GM12865 (cell line): ENCODE results near the gene GOLGA7B.

Source experiments
- DNase-seq: peaks from one replicate; pipeline ENCODE4 v3.0.0; 2010; ENCODE audit warnings: low read depth
- H3K4me3 ChIP-seq: 2 replicates; pipeline ENCODE4 v1.5.1; 2011; ENCODE audit warnings: mild to moderate bottlenecking, low read depth, low read length, control low read depth
- TF ChIP-seq, protein P1 (sequence below): IDR thresholded peaks from 2 replicates; pipeline ENCODE4 v1.5.1; 2011; ENCODE audit warnings: low read length, control low read depth, low read depth, inconsistent platforms; ENCODE audit not compliant: insufficient read depth; ENCODE audit errors: missing control alignments

The GOLGA7B gene

DNA sequence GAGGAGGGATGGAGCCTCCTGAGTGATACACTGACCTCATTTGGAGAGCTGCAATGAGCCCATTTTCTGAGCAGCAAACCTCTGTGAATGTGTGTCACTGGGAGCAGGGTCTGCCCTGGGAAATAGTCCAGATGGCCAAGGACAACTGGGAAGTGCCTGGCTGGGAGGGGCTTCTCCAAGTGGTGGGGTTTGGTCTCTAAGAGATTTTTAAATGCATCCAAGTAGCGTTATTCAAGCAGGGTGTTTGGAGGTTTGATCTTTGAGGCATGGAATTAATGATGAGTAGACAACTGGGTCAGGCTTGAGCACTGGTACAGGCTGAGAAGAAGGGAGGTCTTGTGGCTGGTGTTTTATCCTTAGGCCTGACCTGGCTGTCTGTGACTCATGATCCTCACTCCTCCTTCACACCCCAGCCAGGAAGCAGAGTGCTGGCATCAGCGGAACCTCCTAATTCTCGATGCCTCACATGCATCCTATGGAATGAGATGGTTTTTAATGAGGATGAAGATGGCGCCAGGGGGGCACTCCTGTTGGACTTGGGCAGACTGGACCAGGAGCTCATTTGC is 3.3 kb downstream of the GOLGA7B start:
- TF ChIP-seq, protein P1, sequence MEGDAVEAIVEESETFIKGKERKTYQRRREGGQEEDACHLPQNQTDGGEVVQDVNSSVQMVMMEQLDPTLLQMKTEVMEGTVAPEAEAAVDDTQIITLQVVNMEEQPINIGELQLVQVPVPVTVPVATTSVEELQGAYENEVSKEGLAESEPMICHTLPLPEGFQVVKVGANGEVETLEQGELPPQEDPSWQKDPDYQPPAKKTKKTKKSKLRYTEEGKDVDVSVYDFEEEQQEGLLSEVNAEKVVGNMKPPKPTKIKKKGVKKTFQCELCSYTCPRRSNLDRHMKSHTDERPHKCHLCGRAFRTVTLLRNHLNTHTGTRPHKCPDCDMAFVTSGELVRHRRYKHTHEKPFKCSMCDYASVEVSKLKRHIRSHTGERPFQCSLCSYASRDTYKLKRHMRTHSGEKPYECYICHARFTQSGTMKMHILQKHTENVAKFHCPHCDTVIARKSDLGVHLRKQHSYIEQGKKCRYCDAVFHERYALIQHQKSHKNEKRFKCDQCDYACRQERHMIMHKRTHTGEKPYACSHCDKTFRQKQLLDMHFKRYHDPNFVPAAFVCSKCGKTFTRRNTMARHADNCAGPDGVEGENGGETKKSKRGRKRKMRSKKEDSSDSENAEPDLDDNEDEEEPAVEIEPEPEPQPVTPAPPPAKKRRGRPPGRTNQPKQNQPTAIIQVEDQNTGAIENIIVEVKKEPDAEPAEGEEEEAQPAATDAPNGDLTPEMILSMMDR: no peak
- no peak overlapping the region for H3K4me3 ChIP-seq
- DNase-seq: no peak

DNA sequence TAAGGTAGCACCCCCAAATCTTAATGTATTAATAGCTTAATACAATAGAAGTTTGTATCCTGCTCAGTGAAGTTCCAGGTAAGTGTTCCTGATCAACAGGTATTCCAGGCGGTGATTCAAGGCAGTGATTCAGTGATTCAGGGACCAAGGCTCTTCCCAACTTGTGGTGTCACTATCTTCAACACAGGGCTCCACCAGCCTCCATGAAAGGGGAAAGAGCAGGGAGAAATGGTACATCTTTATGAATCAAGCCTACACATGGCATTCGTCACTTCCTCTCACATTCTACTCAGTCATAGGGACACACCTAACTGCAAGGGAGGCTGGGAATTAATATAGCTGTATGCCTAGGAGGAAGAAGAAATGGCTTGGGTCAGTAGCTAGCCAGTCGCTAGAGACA is 5.1 kb downstream of the GOLGA7B start:
- TF ChIP-seq, protein P1: no peak
- no peak overlapping the region for H3K4me3 ChIP-seq
- DNase-seq: no peak

DNA sequence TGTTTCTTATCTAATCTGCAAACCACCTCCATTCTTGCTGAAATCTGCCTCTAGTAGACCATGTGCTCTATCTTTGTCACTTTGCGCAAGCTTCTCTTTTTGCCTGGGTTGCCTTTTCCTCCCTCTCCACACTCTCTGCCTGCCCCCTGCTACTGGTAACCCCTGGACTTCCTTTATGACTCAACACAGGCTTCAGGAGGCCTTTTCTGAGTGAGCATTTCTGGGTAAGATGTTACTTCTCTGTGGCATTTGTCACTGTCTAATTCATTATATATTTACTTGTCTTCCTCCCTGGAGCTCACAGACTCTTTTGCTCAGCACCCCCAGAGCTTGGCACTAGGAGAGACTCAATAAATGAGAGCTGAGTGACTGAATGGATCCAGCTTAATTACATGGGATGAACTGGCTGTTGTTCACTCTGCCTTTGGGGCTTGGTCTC is 8.4 kb downstream of the GOLGA7B start:
- DNase-seq: no peak
- TF ChIP-seq, protein P1: no peak
- no peak overlapping the region for H3K4me3 ChIP-seq

DNA sequence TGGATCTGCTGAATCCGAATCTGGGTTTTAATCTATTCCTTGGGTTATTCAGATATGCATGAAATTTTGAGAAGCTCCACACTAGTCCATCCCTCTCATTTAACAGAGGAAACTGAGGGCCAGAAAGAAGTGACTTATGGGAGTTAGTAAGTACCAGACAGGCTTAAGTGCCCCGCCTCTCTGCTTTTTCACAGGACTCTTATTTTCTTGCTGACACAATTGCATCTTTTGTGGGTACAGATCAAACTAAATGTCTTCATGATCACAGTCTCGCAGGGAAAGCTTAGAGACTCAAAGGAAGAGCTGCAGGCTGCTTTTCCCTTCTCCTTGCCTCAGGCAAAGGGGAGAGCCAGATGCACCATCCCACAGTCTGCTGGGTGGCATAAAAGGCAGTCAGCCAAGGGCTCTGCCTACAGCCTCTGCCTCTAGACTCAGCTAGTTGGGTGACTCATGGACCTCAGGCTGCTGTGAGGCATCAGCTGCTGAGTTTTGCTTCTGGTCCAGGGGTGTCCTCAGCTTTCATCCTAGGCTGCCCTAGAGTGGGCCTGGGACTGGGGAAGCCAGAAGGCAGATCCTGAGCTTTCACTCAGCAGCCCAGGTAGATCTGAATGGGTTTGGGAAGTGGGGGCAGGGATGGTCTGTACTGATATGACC is 11.6 kb downstream of the GOLGA7B start:
- no peak overlapping the region for H3K4me3 ChIP-seq
- TF ChIP-seq, protein P1: no peak
- no peak for DNase-seq

DNA sequence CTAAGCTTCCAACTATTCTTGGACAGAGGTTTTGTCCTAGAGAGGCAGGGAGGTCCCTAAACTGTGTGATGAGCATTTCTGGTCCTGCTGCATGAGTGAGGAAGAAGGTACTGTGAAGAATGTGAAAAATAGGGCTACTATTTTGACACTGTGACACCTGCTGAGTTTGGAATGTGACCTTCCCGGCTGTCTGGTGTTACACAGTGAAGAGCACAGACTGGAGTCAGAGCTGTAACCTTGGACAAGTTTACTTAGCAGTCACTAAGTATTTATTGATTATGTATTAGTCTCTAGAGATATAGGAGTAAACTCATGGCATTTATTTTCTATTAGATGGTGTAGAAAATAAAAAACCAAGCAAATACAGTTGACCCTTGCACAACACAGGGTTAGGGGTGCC is 12.3 kb downstream of the GOLGA7B start:
- TF ChIP-seq, protein P1: no peak
- DNase-seq: no peak
- no peak overlapping the region for H3K4me3 ChIP-seq

DNA sequence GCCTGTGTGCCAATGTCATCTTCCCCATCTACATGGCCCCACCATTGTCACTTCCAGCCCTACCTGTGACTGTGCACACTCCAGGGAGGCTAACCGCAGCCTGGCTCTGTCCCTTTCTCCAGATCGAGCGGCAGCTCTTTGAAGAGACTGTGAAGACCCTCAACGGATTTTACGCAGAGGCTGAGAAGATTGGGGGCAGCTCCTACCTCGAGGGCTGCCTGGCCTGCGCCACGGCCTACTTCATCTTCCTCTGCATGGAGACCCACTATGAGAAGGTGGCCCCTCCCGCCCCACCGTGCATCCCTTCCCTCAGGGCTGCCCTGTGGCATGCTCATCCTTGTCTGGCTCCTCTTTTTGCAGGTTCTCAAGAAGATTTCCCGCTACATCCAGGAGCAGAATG is 14.2 kb downstream of the GOLGA7B start:
- no peak for DNase-seq
- no peak overlapping the region for H3K4me3 ChIP-seq
- TF ChIP-seq, protein P1: no peak

DNA sequence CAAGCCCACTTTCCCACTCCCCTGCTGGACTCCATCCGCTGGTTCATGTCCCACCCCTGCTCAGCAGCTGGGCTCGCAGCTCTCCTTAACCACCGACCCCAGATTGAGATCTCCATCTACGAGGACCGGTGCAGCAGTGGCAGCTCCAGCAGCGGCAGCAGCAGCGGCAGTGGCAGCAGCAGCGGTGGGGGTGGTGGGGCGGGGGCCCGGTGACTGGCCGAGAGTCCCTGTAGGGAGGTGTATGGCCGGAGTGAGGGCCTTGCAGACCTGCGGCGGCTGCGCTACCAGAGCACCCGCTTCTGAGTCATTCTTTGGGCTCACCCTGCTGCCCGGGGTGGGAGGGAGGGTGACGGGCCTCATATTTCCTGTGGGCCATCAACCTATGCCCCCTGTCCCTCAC is 15.8 kb downstream of the GOLGA7B start:
- TF ChIP-seq, protein P1: no peak
- no peak for DNase-seq
- H3K4me3 ChIP-seq: no peak overlapping the region
